RPMI8226 (cell line): ENCODE results near the gene SP9.

Experiments used
- DNase-seq: peaks from one replicate; pipeline ENCODE4 v3.0.0-alpha.2; 2015

SP9 gene

GRCh38 chr2:174333372-174334277 lies 1.1 kb upstream of the SP9 start:
- no peak for DNase-seq

GRCh38 chr2:174334278-174334715 lies 457 bp upstream of the SP9 start:
- no peak for DNase-seq

DNA sequence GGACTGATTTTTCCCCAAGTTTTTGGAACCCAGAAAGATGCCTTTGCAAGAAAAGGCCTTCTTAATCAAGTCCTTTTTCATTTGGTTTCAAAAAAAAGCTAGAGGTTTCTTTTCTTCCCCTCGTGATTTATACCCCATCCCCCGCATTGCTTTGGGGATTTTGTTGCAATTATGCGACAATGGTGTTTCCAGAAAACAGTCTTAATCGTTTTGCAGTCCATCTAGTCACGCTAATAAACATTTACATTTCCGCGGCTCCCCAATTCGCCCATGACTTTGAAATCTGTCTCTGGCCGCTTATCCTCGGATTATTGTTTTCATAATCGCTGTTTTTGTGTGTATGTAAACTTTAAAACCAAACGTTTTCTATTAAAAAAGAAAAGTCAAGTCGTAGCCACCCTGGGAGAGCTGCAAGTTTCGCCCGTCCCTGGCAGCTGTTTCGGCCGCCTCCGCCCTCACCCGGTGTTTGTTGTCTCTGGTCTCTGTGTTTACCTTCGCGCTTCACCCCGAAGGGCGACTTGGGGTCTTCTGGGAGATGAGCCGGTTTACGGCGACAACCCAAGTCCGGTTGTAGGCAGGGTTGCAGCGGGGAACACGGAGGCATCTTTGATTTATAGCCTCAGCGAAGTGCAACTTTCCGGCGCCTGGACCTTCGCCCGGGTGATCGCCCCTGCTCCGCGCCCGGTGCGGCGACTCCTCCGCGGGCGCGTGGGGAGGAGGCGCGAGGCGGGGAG lies 667 bp downstream of the SP9 start:
- DNase-seq = no peak

DNA sequence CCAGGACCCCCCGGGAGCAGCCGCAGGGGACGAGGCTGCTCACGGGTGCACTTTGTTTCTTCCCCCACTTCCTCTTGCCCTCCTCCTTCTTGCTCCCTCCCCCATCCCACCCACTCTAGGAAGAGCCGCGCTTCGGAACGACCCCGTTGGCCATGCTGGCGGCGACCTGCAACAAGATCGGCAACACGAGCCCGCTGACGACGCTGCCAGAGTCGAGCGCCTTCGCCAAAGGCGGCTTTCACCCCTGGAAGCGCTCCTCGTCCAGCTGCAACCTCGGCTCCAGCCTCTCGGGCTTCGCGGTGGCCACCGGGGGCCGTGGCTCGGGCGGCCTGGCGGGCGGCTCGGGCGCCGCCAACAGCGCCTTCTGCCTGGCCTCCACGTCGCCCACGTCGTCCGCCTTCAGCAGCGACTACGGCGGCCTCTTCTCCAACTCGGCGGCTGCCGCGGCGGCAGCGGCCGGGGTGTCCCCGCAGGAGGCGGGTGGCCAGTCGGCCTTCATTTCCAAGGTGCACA lies 1.3 kb downstream of the SP9 start:
- DNase-seq = no peak

DNA sequence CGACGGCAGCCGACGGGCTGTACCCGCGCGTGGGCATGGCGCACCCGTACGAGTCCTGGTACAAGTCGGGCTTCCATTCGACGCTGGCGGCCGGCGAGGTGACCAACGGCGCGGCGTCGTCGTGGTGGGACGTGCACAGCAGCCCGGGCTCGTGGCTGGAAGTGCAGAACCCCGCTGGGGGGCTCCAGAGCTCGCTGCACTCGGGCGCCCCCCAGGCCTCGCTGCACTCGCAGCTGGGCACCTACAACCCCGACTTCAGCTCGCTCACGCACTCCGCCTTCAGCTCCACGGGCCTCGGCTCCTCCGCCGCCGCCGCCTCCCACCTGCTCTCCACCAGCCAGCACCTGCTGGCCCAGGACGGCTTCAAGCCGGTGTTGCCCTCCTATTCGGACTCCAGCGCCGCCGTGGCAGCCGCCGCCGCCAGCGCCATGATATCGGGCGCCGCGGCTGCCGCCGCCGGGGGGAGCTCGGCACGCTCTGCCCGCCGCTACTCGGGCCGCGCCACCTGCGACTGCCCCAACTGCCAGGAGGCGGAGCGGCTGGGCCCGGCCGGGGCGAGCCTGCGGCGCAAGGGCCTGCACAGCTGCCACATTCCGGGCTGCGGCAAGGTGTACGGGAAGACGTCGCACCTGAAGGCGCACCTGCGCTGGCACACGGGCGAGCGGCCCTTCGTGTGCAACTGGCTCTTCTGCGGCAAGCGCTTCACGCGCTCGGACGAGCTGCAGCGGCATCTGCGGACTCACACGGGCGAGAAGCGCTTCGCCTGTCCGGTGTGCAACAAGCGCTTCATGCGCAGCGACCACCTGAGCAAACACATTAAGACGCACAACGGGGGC lies 2.0 kb downstream of the SP9 start:
- DNase-seq = peak; percentile 82

- DNase-seq = peak; percentile 45
Observed at GRCh38 chr2:174337337-174338146, 2.8 kb downstream of the SP9 start.

- DNase-seq = no peak
Observed at GRCh38 chr2:174338147-174338605, 3.4 kb downstream of the SP9 start.

DNA sequence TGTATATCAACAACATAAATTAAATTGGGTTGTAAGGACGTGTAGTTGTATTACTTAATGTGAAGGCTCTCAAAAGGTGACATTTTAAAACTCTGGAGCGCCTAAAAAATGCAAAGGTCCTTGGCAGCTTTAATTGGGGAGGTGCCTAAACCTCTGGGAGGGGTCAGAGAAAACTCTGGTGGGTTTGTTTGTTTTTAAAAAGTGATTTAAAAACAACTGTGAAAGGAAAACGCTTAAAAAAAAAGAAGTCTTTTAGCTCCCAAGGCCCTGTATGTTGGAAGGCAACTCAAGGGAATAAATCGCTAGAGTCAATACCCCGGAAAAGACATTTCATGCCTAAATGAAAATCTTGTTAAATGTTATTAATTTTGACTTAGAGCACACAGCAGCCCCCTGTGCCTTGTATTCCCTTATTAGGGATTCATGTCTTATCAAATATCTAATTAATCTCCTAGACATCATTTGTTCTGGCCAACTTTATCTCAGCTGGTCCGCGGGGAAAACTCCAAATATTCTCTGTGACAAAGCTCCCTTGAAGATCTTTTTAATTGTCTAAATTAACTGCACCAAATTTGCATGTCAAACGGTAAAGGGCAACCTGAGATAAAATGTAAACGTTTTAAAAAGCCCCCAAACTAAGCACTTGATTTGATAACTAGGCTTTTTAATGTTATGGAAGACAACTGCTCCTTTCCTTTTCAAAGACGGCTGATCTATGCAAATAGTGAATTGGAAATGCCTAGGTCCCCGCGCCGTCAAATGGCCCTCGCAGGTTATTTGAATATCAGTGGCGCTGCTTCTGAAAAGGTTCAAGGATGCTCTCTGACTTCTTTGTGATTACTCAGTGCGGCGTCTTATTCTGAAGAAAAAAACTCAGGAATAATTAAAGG lies 4.2 kb downstream of the SP9 start:
- DNase-seq = no peak

GRCh38 chr2:174339561-174340399 lies 5.0 kb downstream of the SP9 start:
- no peak for DNase-seq

- no peak for DNase-seq
Observed at GRCh38 chr2:174340400-174341292, 5.9 kb downstream of the SP9 start.

DNA sequence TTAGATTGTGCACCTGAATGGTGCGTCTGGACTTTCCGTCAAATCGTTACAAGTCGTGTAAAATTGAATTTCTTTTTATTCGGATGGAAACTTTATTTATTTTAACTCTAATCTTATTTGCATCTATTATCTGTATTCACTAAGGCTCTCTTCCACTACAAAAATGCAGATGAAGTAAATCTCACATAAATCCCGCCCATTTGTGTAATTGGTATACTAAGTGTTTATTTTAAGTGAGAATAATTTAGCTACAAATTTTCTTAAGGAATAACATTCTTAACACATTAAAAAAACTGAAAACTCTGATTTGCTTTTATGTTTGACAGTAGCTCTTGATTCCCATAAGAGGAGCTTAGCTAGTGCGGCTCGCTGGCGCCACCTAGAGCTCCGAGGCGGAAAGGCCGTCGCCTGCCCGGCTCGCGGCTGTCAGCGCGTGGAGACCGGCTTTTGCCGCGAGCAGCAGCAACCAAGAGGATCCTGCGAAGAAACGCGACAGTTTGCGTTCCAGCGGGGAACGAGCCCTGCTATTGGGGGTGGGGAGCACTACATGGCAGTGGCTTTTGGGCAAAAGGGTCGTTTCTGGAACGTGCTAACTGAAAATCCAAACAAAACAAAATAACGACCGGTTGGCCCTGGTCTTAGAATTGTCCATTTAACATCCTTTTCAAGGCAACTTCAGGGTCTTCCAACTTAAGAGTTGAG lies 6.7 kb downstream of the SP9 start:
- DNase-seq = peak; percentile 86

GRCh38 chr2:174341995-174342685 lies 7.4 kb downstream of the SP9 start:
- DNase-seq = no peak

GRCh38 chr2:174342686-174343342 lies 8.1 kb downstream of the SP9 start:
- peak; percentile 36 for DNase-seq

GRCh38 chr2:174343343-174343622 lies 8.5 kb downstream of the SP9 start:
- no peak for DNase-seq

GRCh38 chr2:174343623-174344455 lies 9.1 kb downstream of the SP9 start:
- DNase-seq = peak; percentile 26
